IPS-18c (cell line): Measurements from ENCODE around the gene CYP19A1.

Source experiments
- H3K4me3 ChIP-seq: 2 replicates; pipeline ENCODE4 v1.7.0; 2013; ENCODE audit warnings: low read depth, mild to moderate bottlenecking, low read length, moderate library complexity; ENCODE audit not compliant: insufficient read depth
- H3K9me3 ChIP-seq: one replicate; pipeline ENCODE4 v1.6.1; 2013; ENCODE audit warnings: mild to moderate bottlenecking, low read length, moderate library complexity; ENCODE audit not compliant: control insufficient read depth, insufficient read depth

CYP19A1 gene

DNA sequence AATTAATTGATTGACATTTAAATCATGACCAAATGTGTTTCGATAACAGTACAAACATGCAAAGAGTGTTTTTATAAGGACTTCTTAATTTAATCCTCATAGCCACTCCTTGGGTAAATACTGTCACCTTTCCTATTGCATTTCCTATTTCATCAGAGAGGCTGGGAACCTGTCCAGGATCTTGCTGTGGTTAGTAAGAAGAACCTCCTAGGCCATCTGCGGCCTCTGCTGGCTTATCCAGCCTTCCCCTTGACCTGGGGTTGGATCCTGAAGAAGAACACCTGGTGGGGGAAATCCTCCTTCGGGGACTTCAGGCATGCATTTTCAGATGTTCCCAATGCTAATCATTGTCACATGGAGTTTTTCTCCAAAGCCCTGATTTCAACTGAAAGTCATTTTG lies 28.5 kb upstream of the CYP19A1 start:
- Histone ChIP-seq H3K4me3 (no peak overlapping the region), H3K9me3 (no peaks in the 10 kb centered on the region)

DNA sequence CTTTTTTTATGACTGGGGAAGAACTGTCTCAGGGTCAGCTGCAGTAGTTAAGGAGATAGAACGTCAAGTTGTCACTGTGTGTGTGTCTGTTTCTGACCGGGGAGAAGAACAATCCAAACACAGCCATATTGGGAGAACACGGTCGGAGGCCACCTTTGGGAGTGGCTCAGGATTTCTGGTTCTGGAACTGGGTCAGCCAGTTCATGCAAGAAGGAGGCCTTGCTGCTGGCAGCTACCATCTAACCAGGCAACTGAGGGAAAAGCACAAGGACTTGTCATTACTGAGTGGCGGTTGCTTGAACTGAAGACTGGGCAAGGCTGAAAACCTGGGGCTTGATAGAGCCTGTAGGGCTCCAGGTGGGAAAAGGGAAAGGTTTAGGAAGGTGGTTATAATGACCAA lies 27.7 kb upstream of the CYP19A1 start:
- no peaks in the 10 kb centered on the region for H3K9me3 ChIP-seq

DNA sequence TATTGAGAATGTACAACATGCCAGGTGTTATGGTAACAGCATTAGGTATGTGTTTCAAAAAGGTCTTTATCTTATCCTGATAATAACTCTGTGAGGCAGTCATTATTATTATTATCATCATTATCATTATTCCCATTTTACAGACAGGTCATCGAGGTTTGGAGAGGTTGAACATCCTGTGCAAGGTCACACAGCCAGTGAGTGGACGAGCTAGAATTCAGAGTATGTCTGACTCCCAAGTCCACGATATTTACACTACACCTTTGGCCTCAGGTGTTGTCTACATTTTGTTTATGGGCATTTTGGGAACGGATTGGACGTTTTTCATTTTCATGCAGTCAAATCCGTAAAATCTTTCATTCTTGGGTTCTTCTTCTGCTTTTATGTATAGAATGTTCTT lies 27.0 kb upstream of the CYP19A1 start:
- Histone ChIP-seq H3K4me3 (no peak overlapping the region), H3K9me3 (no peaks in the 10 kb centered on the region)

More for the DNA sequence above, 27.7 kb upstream of the CYP19A1 start:
- H3K4me3 ChIP-seq = no peak overlapping the region

DNA sequence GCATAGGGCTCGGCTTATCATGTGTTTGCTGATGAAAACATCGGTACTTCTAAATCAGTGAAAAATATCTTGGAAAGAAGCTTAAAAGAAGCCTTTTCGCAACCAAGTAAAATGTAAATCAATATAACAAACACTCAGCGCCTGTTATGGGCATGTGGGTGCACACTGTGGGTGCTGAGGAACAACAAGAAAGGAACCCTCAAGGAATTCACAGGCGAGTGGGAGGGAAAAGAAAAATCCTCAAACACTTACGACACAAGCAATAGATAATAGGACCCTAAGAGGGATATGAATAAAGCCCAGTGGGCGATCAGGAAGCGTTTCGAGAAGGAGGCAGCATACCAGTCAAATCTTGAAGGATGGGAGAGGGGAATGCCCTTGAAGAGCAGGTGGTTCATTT lies 25.0 kb upstream of the CYP19A1 start:
- no peaks in the 10 kb centered on the region for H3K9me3 ChIP-seq

DNA sequence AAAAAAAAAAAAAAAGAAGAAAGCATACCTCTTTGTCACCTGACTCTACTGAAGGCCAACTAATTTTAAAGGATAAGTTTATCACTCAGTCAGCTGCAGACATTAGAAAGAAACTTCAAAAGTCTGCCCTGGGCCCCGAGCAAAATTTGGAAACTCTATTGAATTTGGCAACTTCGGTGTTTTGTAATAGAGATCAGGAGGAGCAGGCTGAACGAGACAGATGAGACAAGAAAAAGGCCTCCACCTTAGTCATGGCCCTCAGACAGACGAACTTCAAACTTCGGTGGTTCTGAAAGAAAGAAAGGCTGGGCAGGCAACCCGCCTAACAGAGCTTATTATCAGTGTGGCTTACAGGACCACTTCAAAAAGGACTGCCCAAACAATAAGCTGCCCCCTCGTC lies 21.6 kb upstream of the CYP19A1 start:
- Histone ChIP-seq H3K4me3 (no peak overlapping the region), H3K9me3 (no peaks in the 10 kb centered on the region)

More for the DNA sequence above, 25.0 kb upstream of the CYP19A1 start:
- H3K4me3 ChIP-seq = no peak overlapping the region

DNA sequence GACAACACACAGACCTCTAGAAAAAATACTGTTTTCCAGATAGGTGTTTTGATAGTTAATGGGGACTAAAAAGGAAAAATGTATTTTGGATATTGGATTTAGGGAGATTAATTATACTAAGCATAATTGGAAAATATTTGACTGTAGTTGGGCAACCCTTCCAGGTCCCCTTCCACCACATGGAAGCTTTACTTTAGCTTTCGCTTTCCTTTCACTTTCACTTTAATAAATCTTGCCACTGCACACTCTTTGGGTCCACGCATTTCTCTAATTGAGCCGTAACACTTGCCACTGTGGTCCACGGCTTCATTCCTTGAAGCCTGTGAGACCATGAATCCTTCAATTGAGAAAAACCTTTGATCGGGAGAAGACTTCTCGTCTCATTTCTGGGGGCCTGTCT lies 18.6 kb upstream of the CYP19A1 start:
- H3K4me3 ChIP-seq = no peak overlapping the region
- no peaks in the 10 kb centered on the region for H3K9me3 ChIP-seq

DNA sequence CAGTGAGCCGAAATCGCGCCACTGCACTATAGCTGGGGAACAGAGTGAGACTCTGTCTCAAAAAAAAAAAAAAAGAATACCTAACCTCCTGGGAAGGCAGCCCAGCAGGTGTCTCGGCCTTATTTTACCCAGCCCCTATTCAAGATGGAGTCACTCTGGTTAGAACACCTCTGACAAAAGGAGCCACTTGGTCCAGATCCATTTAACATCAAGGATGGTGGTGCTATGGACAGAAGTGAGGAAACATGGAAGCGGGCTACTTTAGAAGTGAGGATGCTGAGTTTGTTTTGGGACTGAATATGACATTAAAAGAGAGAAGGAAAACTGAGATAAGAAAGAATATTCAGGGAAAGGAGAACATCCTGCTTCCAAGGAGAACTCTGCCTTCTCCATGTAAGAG lies 17.8 kb upstream of the CYP19A1 start:
- no peaks in the 10 kb centered on the region for H3K9me3 ChIP-seq

DNA sequence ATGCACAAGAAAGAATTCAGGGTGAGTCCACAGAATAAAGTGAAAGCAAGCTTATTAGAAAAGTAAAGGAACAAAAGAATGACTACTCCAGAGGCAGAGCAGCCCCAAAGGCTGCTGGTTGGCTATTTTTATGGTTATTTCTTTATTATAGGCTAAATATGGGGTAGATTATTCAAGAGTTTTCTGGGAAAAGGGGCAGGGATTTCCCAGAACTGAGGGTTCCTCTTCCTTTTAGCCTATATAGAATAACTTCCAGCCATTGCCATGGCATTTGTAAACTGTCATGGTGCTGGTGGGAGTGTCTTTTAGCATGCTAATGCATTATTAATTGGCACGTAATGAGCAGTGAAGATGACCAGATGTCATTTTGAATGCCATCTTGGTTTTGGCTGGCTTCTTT lies 16.7 kb upstream of the CYP19A1 start:
- Histone ChIP-seq H3K4me3 (no peak overlapping the region), H3K9me3 (no peaks in the 10 kb centered on the region)

More for the DNA sequence above, 17.8 kb upstream of the CYP19A1 start:
- H3K4me3 ChIP-seq = no peak overlapping the region

DNA sequence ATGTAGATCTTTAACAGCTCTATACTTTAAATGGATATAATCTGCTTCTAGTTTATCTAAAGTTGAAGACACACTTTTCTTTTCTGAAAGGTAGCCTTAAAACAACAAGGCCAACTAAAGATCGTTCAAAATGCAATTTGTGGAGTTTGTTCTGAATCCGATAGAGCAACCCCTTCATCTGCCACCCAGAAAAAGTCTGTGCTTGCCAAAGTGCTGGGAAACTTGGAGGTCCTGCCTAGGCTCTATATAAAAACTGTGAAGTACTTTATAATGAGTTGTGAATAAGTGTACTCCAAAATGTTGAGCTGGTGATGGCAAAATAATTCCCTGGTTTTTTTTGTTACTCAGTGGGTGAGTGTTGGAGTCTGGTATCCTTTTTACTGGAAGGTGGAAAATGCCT lies 15.6 kb upstream of the CYP19A1 start:
- no peak overlapping the region for H3K4me3 ChIP-seq
- H3K9me3 ChIP-seq = no peaks in the 10 kb centered on the region

DNA sequence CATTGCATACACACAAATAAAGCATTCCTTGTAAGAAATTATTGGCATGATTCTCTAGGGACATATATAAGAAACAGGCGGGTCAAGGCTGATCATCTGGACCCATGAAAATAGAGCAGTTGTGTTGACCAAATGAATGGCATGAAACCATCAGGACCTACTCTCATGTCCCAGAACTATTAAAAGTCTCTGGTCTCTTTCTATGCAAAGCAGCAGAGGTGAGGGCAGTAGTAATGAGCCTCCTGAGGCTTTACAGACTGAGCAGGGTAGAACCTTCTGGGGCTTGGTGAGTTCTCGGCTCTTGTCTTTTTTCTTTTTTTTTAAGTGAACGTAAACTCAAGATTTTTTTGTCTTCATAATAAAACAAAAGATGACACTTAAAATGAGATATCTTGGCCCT lies 12.3 kb upstream of the CYP19A1 start:
- H3K9me3 ChIP-seq = no peaks in the 10 kb centered on the region
- H3K4me3 ChIP-seq = no peak overlapping the region

DNA sequence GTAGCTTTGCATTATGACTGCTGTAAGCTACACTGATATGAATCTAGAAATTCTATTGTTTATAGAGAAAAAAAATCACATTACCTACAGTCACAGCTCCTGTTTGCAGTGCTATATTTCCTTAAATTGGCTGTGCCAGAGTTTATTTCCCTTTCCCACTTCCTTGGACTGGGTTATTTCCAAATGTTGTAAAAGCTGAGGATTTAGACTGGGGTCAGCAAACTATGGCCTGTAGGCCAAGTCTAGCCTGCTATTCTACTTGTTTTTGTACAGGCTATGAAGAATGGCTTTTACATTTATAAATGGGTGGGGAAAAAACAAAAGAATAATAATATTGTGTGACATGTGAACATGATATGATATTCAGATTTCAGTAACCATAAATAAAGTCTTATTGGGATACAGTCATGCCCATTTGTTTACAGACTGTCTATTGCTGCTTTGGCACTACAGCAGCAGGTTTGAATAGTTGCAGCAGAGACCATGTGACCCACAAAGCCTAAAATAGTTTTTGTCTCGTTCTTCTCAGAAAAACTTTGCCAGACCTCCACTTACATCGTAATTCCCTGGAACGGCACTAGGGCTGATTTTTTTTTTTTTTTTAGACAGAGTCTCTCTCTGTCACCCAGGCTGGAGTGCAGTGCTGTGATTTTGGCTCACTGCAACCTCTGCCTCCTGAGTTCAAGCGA lies 10.9 kb upstream of the CYP19A1 start:
- H3K4me3 ChIP-seq = no peak overlapping the region

DNA sequence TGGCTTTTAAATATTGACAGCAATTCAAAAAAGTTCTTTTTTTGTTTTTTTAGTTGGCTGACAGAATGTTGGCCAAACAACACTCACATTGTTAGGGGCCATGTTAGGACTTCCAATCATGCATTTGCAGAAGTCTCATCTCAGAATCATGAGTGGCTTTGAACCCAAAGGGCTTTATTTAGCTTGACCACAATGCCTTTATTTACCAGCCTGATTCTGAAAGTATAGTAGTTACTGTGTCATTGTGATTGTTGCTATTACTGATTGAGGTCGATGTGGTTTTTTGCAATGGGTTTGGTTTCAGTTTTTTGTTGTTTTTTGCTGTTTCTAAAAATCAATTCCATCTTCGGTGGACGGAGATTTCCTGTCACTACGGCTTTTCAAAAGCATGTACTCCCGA lies 10.3 kb upstream of the CYP19A1 start:
- H3K4me3 ChIP-seq = no peak overlapping the region
- H3K9me3 ChIP-seq = no peaks in the 10 kb centered on the region

More for the DNA sequence above, 10.9 kb upstream of the CYP19A1 start:
- H3K9me3 ChIP-seq = no peaks in the 10 kb centered on the region

DNA sequence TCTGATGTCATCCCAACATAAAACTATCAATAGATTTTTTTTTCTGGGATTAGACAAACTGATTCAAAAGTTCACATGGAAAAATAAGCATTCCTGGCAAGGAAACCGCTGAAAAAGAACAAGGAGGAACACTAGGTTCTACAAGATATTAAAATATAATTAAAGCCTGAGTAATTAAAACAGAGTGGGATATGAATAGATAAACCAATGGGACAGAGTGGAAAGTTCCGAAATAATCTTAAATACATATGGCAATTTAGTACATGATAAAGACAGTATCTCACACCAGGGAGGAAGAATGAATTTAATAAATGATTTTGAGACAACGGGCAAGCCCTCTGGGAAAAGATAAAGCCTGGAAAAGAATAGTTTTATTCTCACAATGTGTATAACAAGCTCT lies 7.7 kb upstream of the CYP19A1 start:
- H3K4me3 ChIP-seq = no peak overlapping the region
- H3K9me3 ChIP-seq = no peaks in the 10 kb centered on the region

DNA sequence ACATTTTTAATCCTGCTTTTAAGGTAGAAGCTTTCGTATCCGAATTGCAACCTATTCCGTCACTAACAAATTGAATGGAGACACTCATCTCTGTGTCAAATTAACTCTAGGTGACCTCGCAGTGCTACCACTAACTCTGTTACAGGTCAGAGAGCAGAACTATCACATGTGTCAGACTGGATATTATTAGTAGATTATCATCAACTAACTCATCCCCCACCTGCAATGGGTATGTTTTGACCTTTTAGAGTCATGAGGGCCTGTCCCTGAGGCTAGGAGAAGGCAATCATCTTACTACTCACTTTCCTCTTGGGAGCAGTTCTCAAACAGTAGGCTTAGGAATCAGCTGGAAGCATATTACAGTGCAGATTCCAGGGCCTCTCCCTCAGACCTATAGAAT lies 5.1 kb upstream of the CYP19A1 start:
- H3K9me3 ChIP-seq = no peaks in the 10 kb centered on the region
- no peak overlapping the region for H3K4me3 ChIP-seq

DNA sequence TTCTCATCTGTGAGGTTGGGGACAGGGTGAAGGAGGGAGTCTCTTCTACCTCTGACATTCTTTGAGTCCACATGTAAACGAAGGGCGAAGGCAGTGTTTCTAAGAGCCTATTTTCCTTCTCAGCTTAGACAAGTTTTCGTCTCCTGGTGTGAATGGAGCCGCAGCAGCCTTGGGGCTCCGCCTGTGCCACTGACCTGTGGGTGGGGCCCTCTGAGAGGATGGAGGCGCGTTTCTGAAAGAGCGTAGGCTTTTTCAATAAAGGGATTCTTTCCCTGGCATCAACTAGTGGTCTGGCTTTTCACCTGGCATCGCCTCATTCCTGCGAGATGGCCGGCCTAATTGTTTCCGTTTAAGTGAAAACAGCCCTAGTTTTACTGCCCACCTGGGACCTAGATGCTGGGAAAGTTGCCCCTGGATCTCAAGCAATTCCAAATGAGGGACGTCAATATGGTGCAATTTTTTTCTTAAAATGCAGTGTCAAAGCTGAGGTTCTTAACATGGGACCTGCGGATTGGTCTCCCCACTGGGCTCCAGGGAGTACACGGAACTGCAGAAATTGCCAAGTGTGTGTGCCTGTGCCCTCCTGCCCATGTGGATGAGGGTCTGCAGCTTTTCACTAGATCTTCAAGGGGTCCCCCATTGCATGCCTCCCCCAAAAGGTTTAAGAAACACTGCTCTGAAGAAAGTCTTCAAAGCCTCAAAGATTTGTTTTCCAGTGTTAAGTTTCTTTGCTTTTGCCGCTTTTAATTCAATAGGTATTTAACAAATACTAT lies 4.0 kb upstream of the CYP19A1 start:
- peak overlapping the region; percentile 51 for H3K4me3 ChIP-seq

DNA sequence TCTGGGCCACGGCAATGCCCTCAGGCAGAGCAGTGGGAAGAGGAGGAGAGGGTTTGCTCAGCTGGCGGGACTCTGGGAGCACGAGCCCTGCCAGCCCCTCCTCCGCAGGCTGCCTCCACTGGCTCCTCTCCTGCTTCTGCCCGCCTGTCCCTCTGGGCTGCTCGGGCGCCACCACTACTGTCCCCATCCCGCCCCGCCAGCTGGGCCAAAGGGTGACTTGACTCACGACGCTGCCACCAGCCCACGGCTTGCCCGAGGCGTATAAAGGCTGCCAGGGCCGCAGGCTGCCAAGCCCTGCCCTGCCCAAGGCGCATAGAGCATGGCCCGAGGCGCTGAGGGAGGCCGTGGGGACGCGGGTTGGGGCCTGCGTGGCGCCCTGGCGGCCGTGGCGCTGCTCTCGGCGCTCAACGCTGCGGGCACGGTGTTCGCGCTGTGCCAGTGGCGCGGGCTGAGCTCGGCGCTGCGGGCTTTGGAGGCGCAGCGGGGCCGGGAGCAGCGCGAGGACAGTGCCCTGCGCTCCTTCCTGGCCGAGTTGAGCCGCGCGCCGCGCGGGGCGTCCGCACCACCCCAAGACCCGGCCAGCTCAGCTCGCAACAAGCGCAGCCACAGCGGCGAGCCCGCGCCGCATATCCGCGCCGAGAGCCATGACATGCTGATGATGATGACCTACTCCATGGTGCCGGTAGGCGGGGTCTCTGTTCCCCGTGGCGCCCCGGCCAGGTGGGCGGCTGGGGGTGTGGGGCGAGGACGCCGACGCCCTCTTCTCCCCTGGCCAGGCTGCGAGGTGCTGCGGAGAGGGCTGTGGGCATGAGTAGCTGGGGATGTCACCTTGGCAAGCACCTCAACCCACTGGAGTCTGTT lies 3.2 kb upstream of the CYP19A1 start, which contains the start of gene GLDN:
Gene GLDN, plus strand, starts transcription at position 290 of the 861 bp plus-strand sequence. Its CDS starts 30 bp downstream, at position 320.
- no peaks in the 10 kb centered on the region for H3K9me3 ChIP-seq
- H3K4me3 ChIP-seq = peak within 1 kb of the TSS; percentile 51

More for the DNA sequence above, 4.0 kb upstream of the CYP19A1 start:
- no peaks in the 10 kb centered on the region for H3K9me3 ChIP-seq

DNA sequence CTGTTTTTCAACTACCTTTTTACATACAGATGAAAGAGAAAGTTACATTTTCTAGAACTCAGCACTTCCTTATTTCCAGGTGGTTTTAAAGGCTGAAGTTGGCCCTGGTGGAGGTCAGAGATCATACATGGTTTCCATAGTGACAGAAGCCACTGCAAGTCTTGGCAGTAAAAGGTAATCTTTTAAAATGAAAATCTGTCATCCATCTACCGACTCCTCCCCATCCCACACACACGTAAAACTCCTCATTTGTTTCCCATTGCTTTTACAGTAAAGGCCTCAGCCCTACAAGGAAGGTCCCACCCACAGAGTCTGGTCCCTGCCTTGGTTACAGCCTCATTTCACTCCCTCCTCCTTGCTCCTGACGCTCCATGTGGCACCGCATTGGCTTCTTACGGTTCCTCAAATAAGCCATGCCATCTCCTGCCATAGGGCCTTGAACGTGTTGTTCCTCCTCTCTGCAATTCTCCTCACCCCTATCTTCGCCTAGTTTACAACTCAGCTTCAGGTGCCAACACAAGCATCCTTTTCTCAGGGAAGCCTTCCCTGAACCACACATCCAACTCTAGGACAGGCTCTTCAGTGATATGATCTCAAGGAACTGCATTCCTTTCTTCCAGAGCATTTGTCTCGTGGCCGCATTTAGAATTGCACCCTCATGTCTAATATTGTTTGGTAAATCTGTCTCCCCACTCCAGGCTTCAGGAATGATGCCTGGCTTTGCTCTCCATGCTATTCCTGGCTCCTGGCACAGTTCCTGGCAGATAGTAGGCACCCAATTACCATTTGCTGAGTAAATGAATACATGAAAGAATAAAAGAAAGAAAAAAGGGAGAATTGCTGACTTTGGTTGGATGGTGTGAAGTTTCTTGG lies 2.6 kb downstream of the CYP19A1 start:
- Histone ChIP-seq H3K4me3 (no peak overlapping the region), H3K9me3 (no peaks in the 10 kb centered on the region)
